Stimulated activated CD4-positive, alpha-beta T cell treated with anti-CD3 and anti-CD28 coated beads, TNF-alpha, amount 100 ng/mL, for 24 hours (primary cell): ENCODE results near the gene NDUFAF8.

Experiments
- DNase-seq, 3 experiments: peaks; one replicate each; pipeline ENCODE4 v3.0.0-alpha.2; 2020; ENCODE audit warnings: low read depth in 3 of 3

The NDUFAF8 gene

GRCh38 chr17:81238490-81238814 lies 666 bp upstream of the NDUFAF8 start:
- no peak for DNase-seq

GRCh38 chr17:81239714-81240555 lies 817 bp downstream of the NDUFAF8 start:
- DNase-seq = peak in 2 of 3 experiments; percentile 45 to 56

- DNase-seq = no peak
Measured at GRCh38 chr17:81240761-81241160, 1.6 kb downstream of the NDUFAF8 start.

GRCh38 chr17:81241203-81241602 lies 2.1 kb downstream of the NDUFAF8 start:
- no peak for DNase-seq

GRCh38 chr17:81241648-81242420 lies 2.7 kb downstream of the NDUFAF8 start:
- DNase-seq = peak in 2 of 3 experiments; percentile 36 to 61

- DNase-seq = no peak
Measured at GRCh38 chr17:81242421-81243332, 3.6 kb downstream of the NDUFAF8 start.

GRCh38 chr17:81243333-81243664 lies 4.2 kb downstream of the NDUFAF8 start:
- no peak for DNase-seq

- DNase-seq = no peak
Measured at GRCh38 chr17:81244358-81245023, 5.4 kb downstream of the NDUFAF8 start.

GRCh38 chr17:81245024-81245664 lies 6.0 kb downstream of the NDUFAF8 start:
- no peak for DNase-seq

GRCh38 chr17:81245665-81246342 lies 6.7 kb downstream of the NDUFAF8 start:
- no peak for DNase-seq

- DNase-seq = no peak
Measured at GRCh38 chr17:81246343-81246670, 7.2 kb downstream of the NDUFAF8 start.

GRCh38 chr17:81246679-81247338 lies 7.7 kb downstream of the NDUFAF8 start:
- DNase-seq = no peak

- DNase-seq = no peak
Measured at GRCh38 chr17:81247339-81247990, 8.3 kb downstream of the NDUFAF8 start.

- no peak for DNase-seq
Measured at GRCh38 chr17:81248649-81249048, 9.5 kb downstream of the NDUFAF8 start.

GRCh38 chr17:81249223-81250040 lies 10.3 kb downstream of the NDUFAF8 start:
- DNase-seq = no peak

GRCh38 chr17:81250286-81251093 lies 11.4 kb downstream of the NDUFAF8 start:
- no peak for DNase-seq

- DNase-seq = no peak
Measured at GRCh38 chr17:81251094-81251708, 12.1 kb downstream of the NDUFAF8 start.
